GM19452 (cell line): Measurements from ENCODE around the gene AFAP1L2.

ENCODE experiments used
- ATAC-seq: cut with Tn5 transposase; IDR thresholded peaks from one replicate; pipeline ENCODE4 v1.9.1; 2021; ENCODE audit not compliant: unreplicated experiment

AFAP1L2 gene

DNA sequence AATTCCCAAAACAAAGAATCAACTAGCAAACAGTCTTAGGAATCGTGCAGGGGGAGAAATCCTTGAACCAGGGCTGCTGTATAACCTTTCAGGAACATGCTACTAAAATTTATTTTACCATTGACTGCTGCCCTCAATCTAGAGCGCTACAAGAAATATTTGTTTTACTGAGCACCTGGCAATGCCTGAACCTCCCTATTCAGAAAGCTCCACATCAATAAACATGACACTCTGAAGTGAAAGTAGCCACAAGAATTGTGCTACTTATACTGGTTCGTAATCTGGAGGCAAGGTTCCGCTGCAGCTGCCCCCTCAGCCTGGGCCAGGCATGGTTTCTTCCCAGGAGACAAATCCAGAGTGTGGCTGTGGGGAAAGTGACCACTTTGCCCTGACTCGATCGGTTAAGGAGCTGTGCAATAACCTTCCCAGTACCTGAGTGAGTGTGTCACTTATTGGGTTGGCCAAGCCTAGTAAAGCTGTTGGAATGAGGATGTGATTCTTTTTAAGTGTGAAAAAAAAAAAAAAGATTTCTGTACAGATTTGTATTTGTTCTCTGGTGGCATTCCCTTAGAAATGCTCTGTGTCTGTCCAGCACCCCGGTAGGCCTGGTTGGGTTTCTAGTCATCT is 157.5 kb downstream of the AFAP1L2 start:
- no peak for ATAC-seq

DNA sequence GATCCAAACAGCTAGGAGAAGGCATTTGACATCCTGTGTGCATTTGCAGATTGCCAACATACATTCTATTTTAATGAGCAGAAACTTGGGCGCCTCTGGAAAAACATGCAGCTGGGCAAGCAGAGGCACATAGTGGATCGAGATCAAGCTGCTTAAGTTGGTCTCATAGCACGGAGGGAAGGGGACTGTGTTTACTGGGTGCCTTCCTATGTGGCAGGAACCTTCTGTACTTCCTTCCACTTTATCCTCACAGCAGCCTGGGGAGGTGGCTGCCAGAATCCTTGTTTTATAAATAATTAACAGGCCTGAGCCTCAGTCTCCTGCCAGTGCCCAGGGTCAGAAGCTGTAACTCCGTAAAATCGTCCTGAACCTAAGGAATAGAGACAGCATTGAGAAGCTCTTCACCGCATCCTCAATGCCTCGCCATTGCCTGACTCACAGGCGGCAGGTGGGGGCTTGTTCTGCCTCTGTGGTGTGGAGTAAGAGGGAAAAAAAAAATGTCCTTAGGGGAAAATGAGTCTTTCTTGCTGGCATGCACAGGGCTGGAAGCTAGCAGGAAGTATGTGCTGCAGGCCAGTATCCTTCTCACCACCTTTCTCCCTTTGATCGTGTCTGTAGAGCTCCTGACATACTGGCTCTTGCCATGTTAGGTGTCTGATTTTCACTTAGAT is 159.0 kb downstream of the AFAP1L2 start:
- no peak for ATAC-seq
